ENCODE measurements around the gene LDLRAP1.

DNA sequence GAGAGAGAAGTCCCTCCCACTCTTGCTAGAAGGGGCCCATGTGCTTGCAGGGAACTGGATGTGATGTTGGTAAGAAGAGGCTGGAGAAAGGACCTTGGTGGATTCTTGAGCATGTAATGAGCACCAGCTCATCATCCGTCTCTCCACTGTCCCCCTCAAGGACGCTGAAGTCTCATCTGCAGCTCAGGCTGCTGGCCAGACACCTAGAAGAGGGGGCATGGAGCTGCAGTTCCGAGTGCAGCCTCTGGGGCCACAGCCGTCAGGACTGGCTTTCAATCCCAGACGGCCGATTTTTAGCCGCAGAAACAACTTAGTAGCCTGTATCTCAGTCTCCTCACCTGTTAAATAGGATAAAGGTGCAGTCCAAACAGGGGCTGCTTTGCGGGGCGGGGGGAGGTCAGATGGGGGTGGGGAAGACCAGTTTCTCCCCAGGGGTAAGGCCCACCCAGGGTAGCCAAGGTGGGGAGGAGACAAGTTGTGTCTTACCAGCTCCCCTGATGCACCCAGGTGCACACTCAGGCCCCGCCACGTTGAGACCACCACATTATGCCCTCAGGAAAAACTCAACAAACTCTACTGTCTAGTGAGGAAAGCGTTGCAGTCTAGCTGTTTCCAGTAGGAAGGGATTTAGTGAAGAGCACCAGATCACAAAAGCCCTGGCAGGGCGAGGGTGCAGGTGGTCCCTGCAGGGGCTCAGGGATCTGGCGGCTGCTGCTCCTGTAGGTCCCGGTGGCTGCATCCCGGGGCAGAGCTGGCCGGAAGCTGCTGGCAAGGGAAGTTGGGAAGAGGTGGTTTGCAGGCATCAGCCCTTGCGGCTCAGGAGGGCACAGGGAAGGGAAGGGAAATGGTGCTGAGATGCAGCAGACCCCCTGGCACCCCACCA, 29.5 kb downstream of the LDLRAP1 start:
- TF ChIP-seq, protein P1, sequence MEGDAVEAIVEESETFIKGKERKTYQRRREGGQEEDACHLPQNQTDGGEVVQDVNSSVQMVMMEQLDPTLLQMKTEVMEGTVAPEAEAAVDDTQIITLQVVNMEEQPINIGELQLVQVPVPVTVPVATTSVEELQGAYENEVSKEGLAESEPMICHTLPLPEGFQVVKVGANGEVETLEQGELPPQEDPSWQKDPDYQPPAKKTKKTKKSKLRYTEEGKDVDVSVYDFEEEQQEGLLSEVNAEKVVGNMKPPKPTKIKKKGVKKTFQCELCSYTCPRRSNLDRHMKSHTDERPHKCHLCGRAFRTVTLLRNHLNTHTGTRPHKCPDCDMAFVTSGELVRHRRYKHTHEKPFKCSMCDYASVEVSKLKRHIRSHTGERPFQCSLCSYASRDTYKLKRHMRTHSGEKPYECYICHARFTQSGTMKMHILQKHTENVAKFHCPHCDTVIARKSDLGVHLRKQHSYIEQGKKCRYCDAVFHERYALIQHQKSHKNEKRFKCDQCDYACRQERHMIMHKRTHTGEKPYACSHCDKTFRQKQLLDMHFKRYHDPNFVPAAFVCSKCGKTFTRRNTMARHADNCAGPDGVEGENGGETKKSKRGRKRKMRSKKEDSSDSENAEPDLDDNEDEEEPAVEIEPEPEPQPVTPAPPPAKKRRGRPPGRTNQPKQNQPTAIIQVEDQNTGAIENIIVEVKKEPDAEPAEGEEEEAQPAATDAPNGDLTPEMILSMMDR (IDR thresholded peaks at IDR 0.05; ENCODE audit: insufficient read depth, low read length, poor library complexity, severe bottlenecking): peak; percentile 37
- TF ChIP-seq EZH2phosphoT487 (conservative IDR thresholded peaks at IDR 0.05; ENCODE audit: low read length): no peak
